ENCODE measurements around the gene PRKG1. TPM values are rescaled to one million over a fixed set of nuclear protein-coding genes. Genes with fewer than 3 reads are reported as not detected.
A peak's percentile ranks its signal among the peaks of the same experiment; 100 is the strongest.

PRKG1 gene
- total RNA-seq, 4 donors from 2014 or later = 26.5 to 72.3 (median 58.1) TPM

GRCh38 chr10:51108406-51108805 lies 34.1 kb downstream of the PRKG1 start:
- no peaks in the 10 kb centered on the region for H3K27me3 ChIP-seq
- H3K4me1 ChIP-seq = peaks cover 9 to 13% of the 10 kb centered on the region in 2 donors
- intact Hi-C loops (cut with DNase I) = no loop called here
- no peaks in the 10 kb centered on the region for H3K9me3 ChIP-seq
- peak in 1 of 2 donors; percentile 24 for DNase-seq
- H3K36me3 ChIP-seq = no peaks in the 10 kb centered on the region
- WGBS, 2 donors = 70 to 71% methylated on average over 1 of the region's 1 CpG
- H3K27ac ChIP-seq = no peak overlapping the region
- H3K4me3 ChIP-seq (replicated peaks in 1 of 3) = no peak overlapping the region
- TF ChIP-seq, protein P1, sequence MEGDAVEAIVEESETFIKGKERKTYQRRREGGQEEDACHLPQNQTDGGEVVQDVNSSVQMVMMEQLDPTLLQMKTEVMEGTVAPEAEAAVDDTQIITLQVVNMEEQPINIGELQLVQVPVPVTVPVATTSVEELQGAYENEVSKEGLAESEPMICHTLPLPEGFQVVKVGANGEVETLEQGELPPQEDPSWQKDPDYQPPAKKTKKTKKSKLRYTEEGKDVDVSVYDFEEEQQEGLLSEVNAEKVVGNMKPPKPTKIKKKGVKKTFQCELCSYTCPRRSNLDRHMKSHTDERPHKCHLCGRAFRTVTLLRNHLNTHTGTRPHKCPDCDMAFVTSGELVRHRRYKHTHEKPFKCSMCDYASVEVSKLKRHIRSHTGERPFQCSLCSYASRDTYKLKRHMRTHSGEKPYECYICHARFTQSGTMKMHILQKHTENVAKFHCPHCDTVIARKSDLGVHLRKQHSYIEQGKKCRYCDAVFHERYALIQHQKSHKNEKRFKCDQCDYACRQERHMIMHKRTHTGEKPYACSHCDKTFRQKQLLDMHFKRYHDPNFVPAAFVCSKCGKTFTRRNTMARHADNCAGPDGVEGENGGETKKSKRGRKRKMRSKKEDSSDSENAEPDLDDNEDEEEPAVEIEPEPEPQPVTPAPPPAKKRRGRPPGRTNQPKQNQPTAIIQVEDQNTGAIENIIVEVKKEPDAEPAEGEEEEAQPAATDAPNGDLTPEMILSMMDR (IDR thresholded peaks at IDR 0.05) = no peak
- TF ChIP-seq POLR2A (IDR thresholded peaks at IDR 0.05) = no peak

- H3K36me3 ChIP-seq = no peaks in the 10 kb centered on the region
- 88 to 91% methylated on average over 4 of the region's 4 CpGs for WGBS, 2 donors
- intact Hi-C loops (cut with DNase I) = no loop called here
- TF ChIP-seq, protein P1 (IDR thresholded peaks at IDR 0.05) = no peak
- TF ChIP-seq POLR2A (IDR thresholded peaks at IDR 0.05) = no peak
- peaks cover 20 to 23% of the 10 kb centered on the region in 2 donors for H3K4me1 ChIP-seq
- no peak for DNase-seq
- no peak overlapping the region for H3K27ac ChIP-seq
- H3K9me3 ChIP-seq = no peaks in the 10 kb centered on the region
- no peaks in the 10 kb centered on the region for H3K27me3 ChIP-seq
- no peak overlapping the region for H3K4me3 ChIP-seq (replicated peaks in 1 of 3)
Observed at GRCh38 chr10:51109801-51110533, 35.7 kb downstream of the PRKG1 start.

- no peak overlapping the region for H3K4me3 ChIP-seq (replicated peaks in 1 of 3)
- WGBS, 2 donors = 95 to 96% methylated on average over 4 of the region's 4 CpGs
Observed at GRCh38 chr10:51112013-51112412, 37.7 kb downstream of the PRKG1 start.

DNA sequence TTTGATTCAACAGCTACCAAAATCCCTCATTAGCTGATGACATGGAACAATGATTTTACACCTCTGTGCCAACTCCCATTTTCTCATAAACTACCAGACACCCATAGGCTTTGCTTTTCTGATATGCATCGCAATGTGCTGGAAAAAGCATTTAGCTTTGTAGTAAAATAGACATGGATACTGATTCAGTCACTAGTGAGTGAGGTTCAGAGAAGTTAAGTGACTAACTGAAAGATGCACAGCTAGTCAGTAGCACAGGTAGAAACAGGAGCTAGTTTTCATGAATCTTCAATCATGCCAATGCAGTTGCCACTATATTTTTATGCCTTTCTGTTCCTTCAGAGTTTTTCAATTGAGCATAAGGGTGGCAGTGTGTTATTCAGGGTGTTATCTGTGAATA lies 38.7 kb downstream of the PRKG1 start:
- H3K27ac ChIP-seq = no peak overlapping the region
- TF ChIP-seq, protein P1 (IDR thresholded peaks at IDR 0.05) = no peak
- no peak for TF ChIP-seq POLR2A (IDR thresholded peaks at IDR 0.05)
- WGBS, 2 donors = 96 to 100% methylated on average over 1 of the region's 1 CpG
- no peaks in the 10 kb centered on the region for H3K27me3 ChIP-seq
- H3K9me3 ChIP-seq = no peaks in the 10 kb centered on the region
- no peaks in the 10 kb centered on the region for H3K36me3 ChIP-seq
- peaks cover 39 to 40% of the 10 kb centered on the region in 2 donors for H3K4me1 ChIP-seq
- no peak overlapping the region for H3K4me3 ChIP-seq (replicated peaks in 1 of 3)
- intact Hi-C loops (cut with DNase I) = no loop called here
- no peak for DNase-seq

More at GRCh38 chr10:51112013-51112412, 37.7 kb downstream of the PRKG1 start:
- intact Hi-C loops (cut with DNase I) = no loop called here
- no peak for TF ChIP-seq POLR2A (IDR thresholded peaks at IDR 0.05)
- TF ChIP-seq, protein P1 (IDR thresholded peaks at IDR 0.05) = no peak
- Histone ChIP-seq H3K9me3 (no peaks in the 10 kb centered on the region), H3K27me3 (no peaks in the 10 kb centered on the region), H3K36me3 (no peaks in the 10 kb centered on the region), H3K27ac (no peak overlapping the region), H3K4me1 (peaks cover 31% of the 10 kb centered on the region in 2 donors)
- no peak for DNase-seq

DNA sequence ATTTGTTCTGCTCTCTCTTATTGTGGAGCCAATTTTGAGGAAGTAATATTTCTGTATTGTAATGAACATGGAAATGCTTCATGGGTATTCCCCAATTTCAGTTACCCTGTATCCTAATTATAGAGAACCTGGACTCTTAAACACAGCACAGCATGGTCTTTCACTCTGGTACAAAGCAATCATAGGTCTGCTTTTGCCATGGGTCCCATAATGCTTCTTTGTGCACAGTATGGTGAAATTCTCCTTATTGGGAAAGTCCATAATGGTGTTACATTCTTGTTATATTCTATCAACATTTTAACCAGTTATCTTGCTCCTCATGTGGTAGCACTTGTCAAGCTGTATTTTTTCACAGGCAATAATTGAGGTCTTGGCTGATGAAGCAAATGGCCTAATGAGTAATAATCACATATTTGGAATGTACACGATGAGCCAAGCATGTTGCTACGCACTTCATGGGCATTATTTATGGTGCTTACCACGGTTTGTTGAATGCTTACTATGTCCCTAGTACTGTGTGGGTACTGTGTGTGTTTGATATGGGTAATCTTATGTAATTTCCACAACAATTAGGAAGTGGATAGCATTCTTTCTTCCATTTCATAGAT lies 42.9 kb downstream of the PRKG1 start:
- no peak overlapping the region for H3K4me3 ChIP-seq (replicated peaks in 1 of 3)
- no peaks in the 10 kb centered on the region for H3K27me3 ChIP-seq
- H3K36me3 ChIP-seq = no peaks in the 10 kb centered on the region
- TF ChIP-seq, protein P1 (IDR thresholded peaks at IDR 0.05) = no peak
- no peak for TF ChIP-seq POLR2A (IDR thresholded peaks at IDR 0.05)
- peaks cover 63 to 64% of the 10 kb centered on the region in 2 donors for H3K4me1 ChIP-seq
- WGBS, 2 donors = 71 to 79% methylated on average over 3 of the region's 3 CpGs
- intact Hi-C loops (cut with DNase I) = no loop called here
- no peak for DNase-seq
- H3K9me3 ChIP-seq = no peaks in the 10 kb centered on the region
- H3K27ac ChIP-seq = peak overlapping the region; percentile 47 to 65 (median 54)
